T-helper 2 cell treated with Interferon-gamma antibody and Interleukin-4, amounts not matched to agents 5 μg/mL and 100 μg/mL, for 36 hours (primary cell): ENCODE measurements around the gene CORO2B.
"Not testable (repeated sequence)": the region's sequence is repeated elsewhere in the genome, so short reads cannot be mapped to it uniquely, and the experiment has no call there.

Experiments used
- DNase-seq: peaks from one replicate; pipeline ENCODE4 v3.0.0; 2021; ENCODE audit warnings: low spot score
- H3K27ac Mint-ChIP-seq: one replicate; pipeline ENCODE4 v1.8.0; 2021; ENCODE audit warnings: mild to moderate bottlenecking, mixed read lengths
- H3K27me3 Mint-ChIP-seq: one replicate; pipeline ENCODE4 v1.8.0; 2021; ENCODE audit warnings: low read depth, mixed read lengths
- H3K36me3 Mint-ChIP-seq: one replicate; pipeline ENCODE4 v1.8.0; 2021; ENCODE audit warnings: low read depth, mixed read lengths
- H3K4me1 Mint-ChIP-seq: one replicate; pipeline ENCODE4 v1.8.0; 2021; ENCODE audit warnings: low read depth, mixed read lengths
- H3K4me3 Mint-ChIP-seq: one replicate; pipeline ENCODE4 v1.8.0; 2022; ENCODE audit warnings: mild to moderate bottlenecking, moderate library complexity, mixed read lengths
- H3K9me3 Mint-ChIP-seq: one replicate; pipeline ENCODE4 v1.8.0; 2021; ENCODE audit warnings: mixed read lengths

The CORO2B gene

DNA sequence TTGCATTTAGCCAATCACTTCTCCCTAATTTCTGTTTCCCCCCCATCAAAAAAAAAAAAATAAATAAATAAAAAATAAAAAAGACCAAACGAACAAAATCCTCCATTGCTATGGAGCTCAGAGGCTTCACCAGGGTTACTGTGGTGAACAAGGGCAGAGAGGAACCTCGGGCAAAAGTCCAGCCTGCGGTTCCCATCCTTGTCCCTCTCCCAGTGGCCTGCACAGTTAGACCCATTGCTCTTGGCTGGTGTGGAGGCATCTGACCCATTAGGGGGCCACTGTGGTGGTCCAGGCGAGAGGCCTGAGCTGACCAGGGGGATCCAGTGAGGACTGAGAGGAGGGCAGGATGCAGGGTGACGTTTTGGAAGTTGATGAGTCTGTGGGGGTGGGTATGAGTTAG, 18.8 kb downstream of the CORO2B start:
- DNase-seq: no peak
- no peaks in the 10 kb centered on the region for H3K9me3 Mint-ChIP-seq
- H3K4me3 Mint-ChIP-seq: no peak overlapping the region
- no peaks in the 10 kb centered on the region for H3K27me3 Mint-ChIP-seq
- no peaks in the 10 kb centered on the region for H3K36me3 Mint-ChIP-seq
- no peaks in the 10 kb centered on the region for H3K4me1 Mint-ChIP-seq
- no peak overlapping the region for H3K27ac Mint-ChIP-seq

DNA sequence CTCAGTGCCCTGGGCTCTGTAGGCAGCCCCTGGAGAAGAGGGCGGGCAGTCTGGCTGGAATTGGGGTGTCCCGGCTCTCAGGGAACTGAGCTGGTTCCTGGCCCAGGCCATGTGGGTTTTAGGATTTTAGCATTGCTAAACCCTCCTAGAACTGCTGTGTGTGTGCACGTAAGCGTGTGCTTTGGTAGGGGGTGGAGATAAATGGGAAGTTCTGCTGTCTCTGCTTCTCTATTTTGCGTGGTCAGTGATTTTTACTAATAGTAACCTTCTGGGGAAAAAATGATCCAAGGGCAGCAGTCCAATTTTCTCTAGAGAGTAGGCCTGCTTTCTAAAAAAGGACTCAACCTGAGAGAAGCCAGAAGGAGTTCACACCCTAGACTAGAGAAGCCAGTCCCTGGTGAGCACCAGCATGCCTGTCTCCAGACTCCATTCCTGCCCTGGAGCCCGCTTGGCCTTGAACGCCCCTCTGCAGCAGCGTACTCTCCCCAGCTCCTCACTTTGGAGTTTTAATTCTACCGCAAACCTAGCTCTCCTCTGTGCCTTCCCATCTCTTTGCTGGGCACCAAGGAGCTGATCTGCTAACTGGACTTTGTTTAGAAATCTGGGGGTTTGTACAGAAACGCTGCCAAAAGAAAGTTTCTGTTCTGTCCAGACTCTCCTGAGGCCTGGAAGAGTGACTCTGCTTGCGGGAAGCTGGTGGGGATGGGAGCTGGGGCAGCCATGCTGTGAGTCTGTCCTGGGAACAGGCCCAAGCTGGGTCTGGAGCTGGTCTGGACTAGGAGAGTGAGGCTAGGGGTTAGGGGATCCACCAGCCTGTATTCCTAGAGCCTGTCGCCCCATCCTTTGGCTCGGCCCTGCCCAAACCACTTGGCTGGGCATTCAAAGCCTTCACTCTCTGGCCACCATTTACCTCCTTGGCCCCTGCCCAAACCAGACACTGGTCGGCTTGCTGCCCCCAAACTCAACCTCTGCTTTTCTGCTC, 19.7 kb downstream of the CORO2B start:
- no peaks in the 10 kb centered on the region for H3K9me3 Mint-ChIP-seq
- H3K27ac Mint-ChIP-seq: no peak overlapping the region
- H3K36me3 Mint-ChIP-seq: no peaks in the 10 kb centered on the region
- no peak for DNase-seq
- H3K4me1 Mint-ChIP-seq: no peaks in the 10 kb centered on the region
- no peak overlapping the region for H3K4me3 Mint-ChIP-seq
- H3K27me3 Mint-ChIP-seq: no peaks in the 10 kb centered on the region

DNA sequence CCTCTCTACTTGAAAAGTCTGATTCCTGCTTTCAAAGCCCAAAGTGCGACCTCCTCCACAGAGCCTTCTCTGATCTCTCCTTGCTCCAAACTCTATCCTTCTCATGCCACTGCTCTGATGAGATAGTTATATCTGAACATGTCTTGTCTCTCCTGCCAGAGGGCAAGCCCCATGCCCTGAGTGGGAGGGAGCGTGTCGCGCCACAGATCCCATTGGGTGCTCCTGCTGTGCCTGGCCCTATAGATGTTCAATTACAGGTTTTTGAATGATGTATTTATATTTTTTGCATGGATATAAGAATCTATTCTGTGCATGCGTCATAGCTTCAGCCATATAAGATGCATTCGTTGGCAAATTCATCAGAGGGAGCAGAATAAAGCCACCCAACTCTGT, 20.4 kb downstream of the CORO2B start:
- Mint-ChIP-seq H3K4me1 (no peaks in the 10 kb centered on the region), H3K36me3 (no peaks in the 10 kb centered on the region), H3K4me3 (no peak overlapping the region)

DNA sequence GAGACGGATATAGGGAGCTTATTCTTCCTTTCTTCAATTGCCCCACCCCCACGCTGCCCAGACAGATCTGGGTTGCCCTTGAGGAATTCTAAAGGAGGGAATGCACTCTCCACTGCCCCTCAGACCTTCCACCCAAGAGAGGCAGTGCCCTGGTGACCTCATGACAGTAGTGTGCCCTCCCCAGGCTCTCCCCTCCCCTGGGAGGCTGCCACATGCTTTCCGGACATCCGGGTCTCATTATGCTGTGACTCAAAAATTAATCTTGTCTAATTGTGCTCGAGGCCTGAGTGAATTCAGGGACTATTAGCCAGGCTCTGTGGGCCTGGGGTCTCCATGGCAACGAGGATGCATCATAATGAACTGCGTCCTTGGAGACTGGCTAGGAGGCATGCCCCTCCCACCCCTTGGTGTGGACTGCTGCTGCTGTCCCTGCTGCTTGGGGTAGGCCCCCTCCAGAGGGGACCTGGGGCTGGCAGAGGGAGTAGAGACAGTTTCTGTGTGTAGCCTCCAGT, 20.8 kb downstream of the CORO2B start:
- no peaks in the 10 kb centered on the region for H3K27me3 Mint-ChIP-seq
- no peaks in the 10 kb centered on the region for H3K4me1 Mint-ChIP-seq
- no peak overlapping the region for H3K4me3 Mint-ChIP-seq
- no peak for DNase-seq
- no peaks in the 10 kb centered on the region for H3K36me3 Mint-ChIP-seq
- no peaks in the 10 kb centered on the region for H3K9me3 Mint-ChIP-seq
- no peak overlapping the region for H3K27ac Mint-ChIP-seq

More for the DNA sequence above, 20.4 kb downstream of the CORO2B start:
- no peak overlapping the region for H3K27ac Mint-ChIP-seq
- H3K9me3 Mint-ChIP-seq: no peaks in the 10 kb centered on the region
- no peak for DNase-seq
- no peaks in the 10 kb centered on the region for H3K27me3 Mint-ChIP-seq

DNA sequence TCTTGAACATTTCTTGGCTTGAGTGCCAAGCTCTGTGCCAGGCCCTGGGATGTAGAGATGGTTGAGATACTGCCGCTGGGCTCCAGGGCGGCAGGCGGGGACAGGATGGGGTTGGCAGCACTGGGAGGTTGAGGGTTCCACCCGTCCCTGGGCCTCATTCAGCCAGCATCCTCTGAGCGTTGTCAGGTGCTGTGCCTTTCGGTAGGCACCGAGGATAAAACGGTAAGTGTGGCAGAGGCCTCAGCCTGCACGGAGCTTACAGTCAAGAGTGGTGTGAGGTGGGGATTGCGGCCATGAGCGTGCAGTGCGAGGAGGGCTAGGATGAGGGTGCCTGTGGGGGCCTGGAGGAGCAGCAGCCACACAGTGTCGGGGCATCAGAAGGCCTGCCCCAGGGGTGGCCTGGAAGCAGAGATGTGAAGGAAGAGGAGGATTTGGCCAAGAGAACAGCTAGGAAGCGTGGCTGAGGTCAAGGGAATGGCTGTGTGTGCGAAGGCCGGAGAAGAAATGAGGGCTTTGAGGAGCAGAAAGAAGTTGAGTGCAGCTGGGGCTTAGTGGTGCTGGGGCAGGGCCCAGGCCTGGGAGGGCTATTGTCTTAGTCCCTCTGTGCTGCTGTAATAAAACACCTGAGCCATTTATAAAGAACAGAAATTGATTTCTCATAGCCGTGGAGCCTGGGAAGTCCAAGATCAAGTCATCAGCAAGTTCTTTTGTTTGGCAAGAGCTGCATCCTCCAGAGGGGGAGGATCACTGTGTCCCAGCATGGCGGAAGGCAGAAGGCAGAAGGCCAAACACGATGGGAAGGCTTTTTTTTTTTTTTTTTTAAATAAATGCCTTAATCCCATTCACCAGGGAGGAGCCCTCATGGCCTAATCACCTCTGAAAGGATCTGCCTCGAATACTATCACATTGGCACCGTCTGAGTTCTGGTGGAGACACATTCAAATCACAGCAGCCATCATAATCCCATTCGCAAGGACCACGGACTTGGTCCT, 22.7 kb downstream of the CORO2B start:
- no peaks in the 10 kb centered on the region for H3K4me1 Mint-ChIP-seq
- no peaks in the 10 kb centered on the region for H3K9me3 Mint-ChIP-seq
- no peak for DNase-seq
- H3K27ac Mint-ChIP-seq: no peak overlapping the region
- H3K4me3 Mint-ChIP-seq: no peak overlapping the region
- no peaks in the 10 kb centered on the region for H3K36me3 Mint-ChIP-seq
- H3K27me3 Mint-ChIP-seq: no peaks in the 10 kb centered on the region

DNA sequence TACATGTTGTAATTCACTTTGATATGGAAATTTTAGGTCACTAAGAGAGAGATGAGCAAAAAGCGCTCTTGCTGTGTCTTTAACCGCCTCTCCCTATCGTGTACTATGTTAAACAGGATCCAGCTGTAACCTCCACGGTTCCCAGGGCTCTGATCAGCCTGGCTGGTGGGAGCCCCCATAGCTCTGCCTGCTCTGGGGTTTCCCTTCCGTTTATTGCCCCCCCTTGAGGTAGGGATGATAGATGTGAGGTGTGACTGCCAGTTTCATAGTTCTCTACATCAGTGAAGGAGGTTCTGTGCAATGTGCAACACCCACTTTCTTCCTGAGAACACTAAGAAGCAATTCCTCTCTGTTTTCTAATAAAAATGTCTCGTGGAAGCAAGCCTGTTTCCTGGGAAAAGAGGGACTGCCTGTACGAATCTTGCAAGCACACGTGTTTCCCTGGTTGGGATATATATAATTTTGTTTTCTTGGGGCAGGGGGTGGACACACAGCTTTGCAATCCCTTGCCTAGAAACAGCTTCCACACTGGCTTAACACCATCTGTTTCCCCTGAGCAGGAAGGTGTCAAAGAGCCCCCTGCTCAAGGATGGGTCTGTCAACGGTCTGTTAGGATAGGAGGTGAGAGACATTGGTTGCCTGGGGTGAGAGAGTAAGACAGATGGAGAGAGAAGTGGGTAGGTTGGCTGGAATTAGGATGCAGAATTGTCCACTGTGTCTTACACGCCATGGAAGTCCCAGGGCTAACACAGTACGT, 23.8 kb downstream of the CORO2B start:
- no peak for DNase-seq
- H3K27ac Mint-ChIP-seq: no peak overlapping the region
- H3K4me1 Mint-ChIP-seq: no peaks in the 10 kb centered on the region
- no peaks in the 10 kb centered on the region for H3K9me3 Mint-ChIP-seq
- H3K36me3 Mint-ChIP-seq: no peaks in the 10 kb centered on the region
- H3K4me3 Mint-ChIP-seq: no peak overlapping the region
- no peaks in the 10 kb centered on the region for H3K27me3 Mint-ChIP-seq

DNA sequence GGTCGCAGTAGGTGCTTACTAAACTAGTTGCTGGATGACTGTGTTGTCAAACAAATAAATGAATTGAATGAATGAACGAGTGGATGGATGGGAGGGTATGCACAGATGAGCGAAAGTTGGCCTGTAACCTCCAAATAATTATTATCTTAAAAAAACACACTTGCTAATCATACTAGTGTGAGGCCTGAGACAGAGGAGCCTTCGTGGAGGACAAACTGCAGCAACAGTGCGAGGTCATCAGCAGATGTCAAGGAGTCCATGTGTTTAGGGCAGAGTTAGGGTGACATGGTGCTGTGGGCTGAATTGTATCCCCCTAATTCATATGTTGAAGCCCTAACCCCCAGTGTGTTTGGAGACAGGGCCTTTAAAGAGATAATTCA, 24.4 kb downstream of the CORO2B start:
- DNase-seq: no peak
- Mint-ChIP-seq H3K9me3 (no peaks in the 10 kb centered on the region), H3K27me3 (no peaks in the 10 kb centered on the region), H3K27ac (no peak overlapping the region), H3K4me1 (no peaks in the 10 kb centered on the region), H3K4me3 (no peak overlapping the region), H3K36me3 (no peaks in the 10 kb centered on the region)

DNA sequence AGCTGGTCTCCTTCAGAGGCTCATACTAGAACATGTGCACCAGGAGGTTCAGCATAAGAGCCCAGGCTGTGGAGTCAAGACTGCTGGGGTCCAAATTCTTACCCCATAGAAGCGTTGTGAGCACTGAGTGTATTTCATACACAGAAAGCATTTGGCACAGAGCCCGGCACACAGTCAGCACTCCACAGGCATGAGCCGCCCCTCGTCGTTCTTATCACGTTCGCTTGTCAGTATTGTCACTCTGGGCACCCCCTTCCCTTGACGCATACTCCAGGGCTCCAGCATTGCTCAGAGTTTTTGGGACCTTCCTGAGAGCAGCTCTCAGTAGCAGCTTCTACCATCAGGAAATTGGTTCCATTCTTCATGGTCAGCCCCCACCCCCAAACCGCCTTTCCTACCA, 25.2 kb downstream of the CORO2B start:
- Mint-ChIP-seq H3K27ac (no peak overlapping the region), H3K4me1 (no peaks in the 10 kb centered on the region), H3K36me3 (no peaks in the 10 kb centered on the region), H3K27me3 (no peaks in the 10 kb centered on the region), H3K9me3 (no peaks in the 10 kb centered on the region), H3K4me3 (no peak overlapping the region)
- DNase-seq: no peak

DNA sequence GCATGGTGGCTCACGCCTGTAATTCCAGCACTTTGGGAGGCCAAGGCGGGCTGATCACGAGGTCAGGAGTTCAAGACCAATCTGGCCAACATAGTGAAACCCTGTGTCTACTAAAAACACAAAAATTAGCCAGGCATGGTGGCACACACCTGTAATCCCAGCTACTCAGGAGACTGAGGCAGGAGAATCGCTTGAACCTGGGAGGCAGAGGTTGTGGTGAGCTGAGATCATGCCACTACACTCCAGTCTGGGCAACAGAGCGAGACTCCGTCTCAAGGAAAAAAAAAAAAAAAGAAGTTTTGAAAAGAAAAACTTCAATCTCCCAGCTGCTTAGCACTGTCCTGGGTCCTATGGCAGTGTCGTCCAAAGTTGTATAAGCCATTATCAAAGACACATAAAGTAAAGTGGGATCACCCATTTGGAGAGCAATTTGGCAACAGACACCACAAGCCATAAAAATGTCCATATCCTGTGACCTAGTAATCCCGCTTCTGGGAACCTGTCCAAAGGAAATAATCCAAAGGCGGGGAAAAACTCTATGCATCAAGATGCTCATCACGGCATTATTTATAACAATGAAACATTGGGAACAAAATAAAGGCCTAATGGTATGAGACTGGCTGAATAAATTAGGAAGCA, 26.2 kb downstream of the CORO2B start:
- not testable (repeated sequence) for H3K27me3 Mint-ChIP-seq, H3K27ac Mint-ChIP-seq, DNase-seq, H3K9me3 Mint-ChIP-seq, H3K36me3 Mint-ChIP-seq, H3K4me1 Mint-ChIP-seq, H3K4me3 Mint-ChIP-seq

DNA sequence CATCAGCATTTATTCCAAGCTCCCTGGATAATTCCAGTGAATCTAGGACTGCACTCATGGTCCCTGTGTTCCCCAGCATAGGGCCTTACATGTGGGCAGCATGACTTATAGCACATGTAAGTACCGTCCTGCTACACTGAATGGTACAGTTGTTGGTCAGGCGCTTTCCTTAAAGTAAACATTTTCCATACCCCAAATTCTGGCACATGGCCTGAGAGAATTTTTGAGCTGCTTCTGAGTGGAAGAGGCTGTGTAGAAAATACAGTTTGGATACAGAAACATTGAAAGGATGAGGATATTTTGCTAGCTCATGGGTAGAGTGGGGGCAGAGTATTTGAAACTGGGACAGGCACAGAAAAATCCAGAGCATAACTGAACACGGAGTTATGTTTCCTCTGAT, 27.6 kb downstream of the CORO2B start:
- H3K9me3 Mint-ChIP-seq: no peaks in the 10 kb centered on the region
- DNase-seq: no peak
- no peaks in the 10 kb centered on the region for H3K4me1 Mint-ChIP-seq
- H3K36me3 Mint-ChIP-seq: no peaks in the 10 kb centered on the region
- no peaks in the 10 kb centered on the region for H3K27me3 Mint-ChIP-seq
- H3K27ac Mint-ChIP-seq: no peak overlapping the region
- no peak overlapping the region for H3K4me3 Mint-ChIP-seq

DNA sequence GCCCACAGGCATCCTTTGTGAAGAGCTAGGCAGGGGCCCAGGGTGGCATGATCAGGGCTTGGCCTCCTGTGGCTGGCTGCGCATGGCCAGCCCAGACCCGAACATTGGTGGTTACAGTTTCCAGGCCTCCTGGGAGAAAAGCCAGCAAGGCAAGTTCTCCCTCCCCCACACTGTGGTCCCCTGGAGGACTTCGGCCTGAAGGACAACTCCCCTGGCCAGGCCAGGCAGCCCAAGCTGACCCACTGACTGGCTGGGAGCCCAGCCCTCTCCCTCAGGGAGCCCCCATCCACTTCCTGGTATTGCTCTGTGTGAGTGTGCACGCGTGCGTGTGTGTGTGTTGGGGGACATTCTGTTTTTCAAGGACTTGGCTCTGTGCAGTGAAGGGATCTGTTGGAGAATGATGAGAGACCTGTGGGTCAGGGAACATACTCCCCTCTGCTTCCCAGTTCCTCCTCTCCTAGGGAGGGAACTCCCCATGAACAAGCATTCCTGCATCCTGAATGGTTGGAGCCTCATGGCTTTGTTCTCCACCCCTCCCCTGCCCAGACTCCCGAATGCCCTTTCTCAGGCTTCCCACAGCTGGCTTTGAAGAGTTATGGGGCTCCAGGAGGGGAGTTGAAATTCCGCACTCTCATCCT, 29.5 kb downstream of the CORO2B start:
- H3K9me3 Mint-ChIP-seq: no peaks in the 10 kb centered on the region

DNA sequence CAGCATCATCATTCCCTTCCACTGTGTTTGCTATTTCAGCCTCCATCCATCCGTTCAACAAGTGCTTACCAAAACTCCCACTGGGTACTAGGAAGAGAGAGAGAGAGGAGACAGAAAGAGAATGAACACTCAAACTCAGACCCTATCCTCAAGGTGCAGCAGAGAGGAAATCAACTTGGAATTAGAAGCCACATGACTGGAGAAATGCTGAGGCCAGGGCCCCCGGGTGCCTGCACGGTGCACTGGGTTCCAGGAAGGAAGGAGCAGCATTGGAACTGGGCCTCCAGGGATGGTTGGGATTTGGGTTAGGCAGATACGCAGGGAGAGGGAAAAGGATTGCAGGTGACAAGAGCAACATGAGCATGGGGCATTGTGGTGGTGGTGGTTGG, 30.0 kb downstream of the CORO2B start:
- Mint-ChIP-seq H3K4me3 (no peak overlapping the region), H3K27ac (no peak overlapping the region), H3K9me3 (no peaks in the 10 kb centered on the region), H3K36me3 (no peaks in the 10 kb centered on the region), H3K27me3 (peaks cover 4% of the 10 kb centered on the region), H3K4me1 (no peaks in the 10 kb centered on the region)
- no peak for DNase-seq

More for the DNA sequence above, 29.5 kb downstream of the CORO2B start:
- Mint-ChIP-seq H3K4me1 (no peaks in the 10 kb centered on the region), H3K27ac (no peak overlapping the region), H3K27me3 (peaks cover 4% of the 10 kb centered on the region), H3K4me3 (no peak overlapping the region), H3K36me3 (no peaks in the 10 kb centered on the region)
- DNase-seq: no peak

DNA sequence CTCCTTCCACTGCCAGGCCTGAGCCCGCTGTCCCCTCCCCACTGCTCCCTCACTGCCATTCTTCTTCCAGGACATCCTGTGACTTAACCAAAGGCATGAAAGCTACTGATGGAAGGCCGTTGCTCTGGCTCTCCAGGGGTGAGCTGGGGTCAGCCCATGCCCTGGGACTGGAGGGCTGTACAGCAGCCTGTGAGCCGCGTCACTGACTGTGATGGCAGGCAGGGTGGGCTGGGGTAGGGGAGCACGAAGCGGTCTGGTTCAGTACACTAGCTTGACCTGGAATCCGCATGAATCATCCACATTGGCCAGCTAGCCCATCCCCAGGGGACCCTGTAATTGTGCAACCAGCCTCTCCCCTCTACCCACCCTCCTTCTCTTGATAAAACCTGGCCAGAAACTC, 30.8 kb downstream of the CORO2B start:
- Mint-ChIP-seq H3K9me3 (no peaks in the 10 kb centered on the region), H3K4me1 (no peaks in the 10 kb centered on the region), H3K27ac (no peak overlapping the region), H3K36me3 (no peaks in the 10 kb centered on the region), H3K4me3 (no peak overlapping the region), H3K27me3 (peaks cover 4% of the 10 kb centered on the region)
- DNase-seq: no peak
